Activated gamma-delta T cell (primary cell): ENCODE results near the gene CNGA4.
A peak's percentile ranks its signal among the peaks of the same experiment; 100 is the strongest.
"Not testable (repeated sequence)": the region's sequence is repeated elsewhere in the genome, so short reads cannot be mapped to it uniquely, and the experiment has no call there.

Experiments
- DNase-seq: peaks from one replicate; lab custom pipeline; 2025; lab: John Stamatoyannopoulos, UW

Gene CNGA4

GRCh38 chr11:6225896-6226295 lies 13.0 kb upstream of the CNGA4 start:
- DNase-seq = no peak

- no peak for DNase-seq
Measured at GRCh38 chr11:6228520-6228919, 10.4 kb upstream of the CNGA4 start.

GRCh38 chr11:6229911-6230310 lies 9.0 kb upstream of the CNGA4 start:
- no peak for DNase-seq

GRCh38 chr11:6232899-6233298 lies 6.0 kb upstream of the CNGA4 start:
- DNase-seq = no peak

GRCh38 chr11:6233984-6234386 lies 4.9 kb upstream of the CNGA4 start:
- no peak for DNase-seq

- peak; percentile 97 for DNase-seq
Measured at GRCh38 chr11:6234387-6235107, 4.3 kb upstream of the CNGA4 start, which contains the start of gene FHIP1B. FHIP1B (minus strand) TSS chr11:6234636; CDS start chr11:6224516, 10,120 bp downstream.

- no peak for DNase-seq
Measured at GRCh38 chr11:6237266-6237665, 1.6 kb upstream of the CNGA4 start.

- DNase-seq = no peak
Measured at GRCh38 chr11:6237761-6238302, 1.1 kb upstream of the CNGA4 start.

- no peak for DNase-seq
Measured at GRCh38 chr11:6240139-6240538, 1.2 kb downstream of the CNGA4 start.

GRCh38 chr11:6240781-6241180 lies 1.9 kb downstream of the CNGA4 start:
- DNase-seq = no peak

GRCh38 chr11:6241316-6241715 lies 2.4 kb downstream of the CNGA4 start:
- no peak for DNase-seq

GRCh38 chr11:6245536-6245935 lies 6.6 kb downstream of the CNGA4 start:
- no peak for DNase-seq

GRCh38 chr11:6248248-6248647 lies 9.4 kb downstream of the CNGA4 start:
- no peak for DNase-seq

GRCh38 chr11:6248897-6249296 lies 10.0 kb downstream of the CNGA4 start:
- DNase-seq = not testable (repeated sequence)

GRCh38 chr11:6249770-6250555 lies 11.1 kb downstream of the CNGA4 start:
- DNase-seq = no peak

GRCh38 chr11:6251120-6251733 lies 12.3 kb downstream of the CNGA4 start:
- no peak for DNase-seq

- DNase-seq = no peak
Measured at GRCh38 chr11:6251990-6252473, 13.1 kb downstream of the CNGA4 start.

- DNase-seq = no peak
Measured at GRCh38 chr11:6253197-6253596, 14.3 kb downstream of the CNGA4 start.

- no peak for DNase-seq
Measured at GRCh38 chr11:6258141-6258540, 19.3 kb downstream of the CNGA4 start.

GRCh38 chr11:6258571-6259081 lies 19.7 kb downstream of the CNGA4 start:
- no peak for DNase-seq

GRCh38 chr11:6260207-6260726 lies 21.4 kb downstream of the CNGA4 start:
- DNase-seq = no peak

- DNase-seq = no peak
Measured at GRCh38 chr11:6263662-6264061, 24.8 kb downstream of the CNGA4 start.
